ENCODE data around the gene KY. TPM values are rescaled to one million over a fixed set of nuclear protein-coding genes. Genes with fewer than 3 reads are reported as not detected.

The KY gene
- total RNA-seq, 4 donors from 2014 or later = 0.88 TPM; not detected in 3

GRCh38 chr3:134654031-134654430, 3.2 kb upstream of the KY start:
- H3K4me3 ChIP-seq = no peak overlapping the region
- peaks cover 0 to 17% (median 0%) of the 10 kb centered on the region in 4 donors for H3K4me1 ChIP-seq
- no peaks in the 10 kb centered on the region for H3K36me3 ChIP-seq
- no peaks in the 10 kb centered on the region for H3K27me3 ChIP-seq
- DNase-seq = no peak
- no peak overlapping the region for H3K27ac ChIP-seq
- H3K9me3 ChIP-seq = no peaks in the 10 kb centered on the region
- TF ChIP-seq POLR2A (IDR thresholded peaks at IDR 0.05) (no peak), CTCF (IDR thresholded peaks at IDR 0.05) (no peak)

GRCh38 chr3:134652886-134653630, 2.2 kb upstream of the KY start:
- DNase-seq = no peak
- TF ChIP-seq CTCF (IDR thresholded peaks at IDR 0.05) (no peak), POLR2A (IDR thresholded peaks at IDR 0.05) (no peak)
- Histone ChIP-seq H3K27me3 (no peaks in the 10 kb centered on the region), H3K27ac (no peak overlapping the region), H3K9me3 (no peaks in the 10 kb centered on the region), H3K4me3 (no peak overlapping the region), H3K36me3 (no peaks in the 10 kb centered on the region), H3K4me1 (peaks cover 0 to 17% (median 0%) of the 10 kb centered on the region in 4 donors)

GRCh38 chr3:134652409-134652831, 1.6 kb upstream of the KY start:
- no peak for DNase-seq
- Histone ChIP-seq H3K27me3 (no peaks in the 10 kb centered on the region), H3K36me3 (no peaks in the 10 kb centered on the region), H3K4me3 (no peak overlapping the region), H3K4me1 (peaks cover 0 to 17% (median 0%) of the 10 kb centered on the region in 4 donors), H3K9me3 (no peaks in the 10 kb centered on the region), H3K27ac (no peak overlapping the region)
- TF ChIP-seq CTCF (IDR thresholded peaks at IDR 0.05) = no peak
- TF ChIP-seq POLR2A (IDR thresholded peaks at IDR 0.05) = no peak

- Histone ChIP-seq H3K27me3 (no peaks in the 10 kb centered on the region), H3K9me3 (no peaks in the 10 kb centered on the region), H3K36me3 (no peaks in the 10 kb centered on the region), H3K4me3 (peak overlapping the region in 3 of 4 donors; percentile 20 to 51 (median 43)), H3K27ac (peak overlapping the region in 1 of 4 donors; percentile 58), H3K4me1 (peaks cover 0 to 17% (median 0%) of the 10 kb centered on the region in 4 donors)
- no peak for DNase-seq
- TF ChIP-seq POLR2A (IDR thresholded peaks at IDR 0.05) (no peak), CTCF (IDR thresholded peaks at IDR 0.05) (no peak)
These were observed 672 bp upstream of the KY start for GRCh38 chr3:134651347-134652041.

- Histone ChIP-seq H3K27ac (no peak overlapping the region), H3K27me3 (no peaks in the 10 kb centered on the region), H3K4me3 (no peak overlapping the region), H3K4me1 (peaks cover 0 to 17% (median 0%) of the 10 kb centered on the region in 4 donors), H3K36me3 (no peaks in the 10 kb centered on the region), H3K9me3 (no peaks in the 10 kb centered on the region)
- no peak for TF ChIP-seq CTCF (IDR thresholded peaks at IDR 0.05)
- TF ChIP-seq POLR2A (IDR thresholded peaks at IDR 0.05) = no peak
- no peak for DNase-seq
These were observed 1.6 kb downstream of the KY start for GRCh38 chr3:134649106-134649705.
